ENCODE data around the gene TIMP2. TPM values are rescaled to one million over a fixed set of nuclear protein-coding genes. Genes with fewer than 3 reads are reported as not detected.

The TIMP2 gene
- total and polyA plus RNA-seq, 2 donors (not counting 3 experiments of a cell fraction or from before 2014, with no cell fraction given): 138 to 318 TPM

DNA sequence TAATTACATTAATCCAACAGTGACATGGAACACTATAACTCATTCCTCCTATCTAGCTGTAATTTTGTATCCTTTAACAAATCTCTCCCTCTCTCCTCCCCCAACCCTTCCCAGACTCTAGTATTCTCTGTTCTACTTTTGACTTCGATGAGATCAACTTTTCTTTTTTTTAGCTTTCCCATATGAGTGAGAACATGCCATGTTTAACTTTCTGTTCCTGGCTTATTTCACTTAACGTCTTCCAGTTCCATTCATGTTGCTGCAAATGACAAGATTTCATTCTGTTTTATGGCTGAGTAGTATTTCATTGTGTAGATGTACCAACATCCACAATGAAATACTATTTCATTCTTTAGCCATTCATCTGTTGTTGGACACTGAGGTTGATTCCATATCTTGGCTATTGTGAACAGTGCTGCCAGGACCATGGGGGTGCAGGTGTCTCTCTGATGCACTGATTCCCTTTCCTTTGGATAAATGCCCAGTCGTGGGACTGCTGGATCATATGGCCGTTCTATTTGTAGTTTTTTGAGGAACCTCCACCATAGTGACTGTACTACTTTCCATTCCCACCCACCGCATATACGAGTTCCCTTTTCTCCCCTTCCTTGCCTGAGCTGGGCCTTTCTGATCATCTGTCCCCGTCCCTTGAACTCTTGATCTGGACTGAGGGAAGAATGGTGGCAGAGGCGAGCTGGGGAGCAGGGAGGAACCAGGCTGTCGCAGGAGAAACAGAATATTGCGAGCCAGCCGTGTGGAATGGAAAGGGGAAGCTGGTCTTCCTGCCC is 14.5 kb downstream of the TIMP2 start:
- Histone ChIP-seq H3K79me2 (ENCODE audit: control insufficient read depth, insufficient read depth, low read length) (peaks cover 25% of the 10 kb centered on the region), H3K4me1 (ENCODE audit: control insufficient read depth, extremely low read depth, insufficient read depth, low read length) (peaks cover 1% of the 10 kb centered on the region), H3K9me3 (replicated peaks; ENCODE audit: control insufficient read depth, insufficient read depth, low read length) (no peaks in the 10 kb centered on the region), H3K27ac (ENCODE audit: insufficient read depth, low read depth, low read length) (no peak overlapping the region), H3K9me1 (replicated peaks; ENCODE audit: control insufficient read depth, extremely low read depth, insufficient read depth, low read length) (no peaks in the 10 kb centered on the region), H3K4me2 (ENCODE audit: insufficient read depth, low read length) (no peak overlapping the region), H3K27me3 (ENCODE audit: control insufficient read depth in 2 of 2, insufficient read depth in 2 of 2, low read length in 2 of 2) (no peaks in the 10 kb centered on the region), H3K4me3 (replicated peaks in 1 of 3; ENCODE audit: insufficient read depth in 1 of 3, low read depth in 1 of 3, low read length in 3 of 3) (no peak overlapping the region), H2AFZ (ENCODE audit: low read depth, low read length) (no peak overlapping the region), H4K20me1 (replicated peaks; ENCODE audit: control insufficient read depth, extremely low read depth, insufficient read depth, low read length) (no peaks in the 10 kb centered on the region), H3K9ac (replicated peaks; ENCODE audit: extremely low read depth, insufficient read depth, low read length) (no peak overlapping the region), H3K36me3 (ENCODE audit: control insufficient read depth in 2 of 2, extremely low read depth in 1 of 2, insufficient read depth in 2 of 2, low read length in 2 of 2) (peaks cover 0 to 4% of the 10 kb centered on the region in 2 experiments)
- intact Hi-C loops (cut with micrococcal nuclease): no loop called here
- TF ChIP-seq JUN (IDR thresholded peaks at IDR 0.05; ENCODE audit: borderline replicate concordance, insufficient read depth, insufficient read length, low read depth) (no peak), FOS (IDR thresholded peaks at IDR 0.05; ENCODE audit: borderline replicate concordance, insufficient read depth, low read length) (no peak), EZH2 (IDR thresholded peaks at IDR 0.05; ENCODE audit: borderline replicate concordance, low read depth, low read length, severe bottlenecking) (no peak), GATA2 (IDR thresholded peaks at IDR 0.05; ENCODE audit: insufficient read depth, insufficient read length, low read depth, low read length) (no peak), POLR2A (IDR thresholded peaks at IDR 0.05; ENCODE audit: low read depth, low read length) (no peak), MYC (IDR thresholded peaks at IDR 0.05; ENCODE audit: low read depth, low read length) (no peak), POLR2AphosphoS5 (IDR thresholded peaks at IDR 0.05; ENCODE audit: insufficient read depth, low read depth, low read length) (no peak)
- TF ChIP-seq, protein P1, sequence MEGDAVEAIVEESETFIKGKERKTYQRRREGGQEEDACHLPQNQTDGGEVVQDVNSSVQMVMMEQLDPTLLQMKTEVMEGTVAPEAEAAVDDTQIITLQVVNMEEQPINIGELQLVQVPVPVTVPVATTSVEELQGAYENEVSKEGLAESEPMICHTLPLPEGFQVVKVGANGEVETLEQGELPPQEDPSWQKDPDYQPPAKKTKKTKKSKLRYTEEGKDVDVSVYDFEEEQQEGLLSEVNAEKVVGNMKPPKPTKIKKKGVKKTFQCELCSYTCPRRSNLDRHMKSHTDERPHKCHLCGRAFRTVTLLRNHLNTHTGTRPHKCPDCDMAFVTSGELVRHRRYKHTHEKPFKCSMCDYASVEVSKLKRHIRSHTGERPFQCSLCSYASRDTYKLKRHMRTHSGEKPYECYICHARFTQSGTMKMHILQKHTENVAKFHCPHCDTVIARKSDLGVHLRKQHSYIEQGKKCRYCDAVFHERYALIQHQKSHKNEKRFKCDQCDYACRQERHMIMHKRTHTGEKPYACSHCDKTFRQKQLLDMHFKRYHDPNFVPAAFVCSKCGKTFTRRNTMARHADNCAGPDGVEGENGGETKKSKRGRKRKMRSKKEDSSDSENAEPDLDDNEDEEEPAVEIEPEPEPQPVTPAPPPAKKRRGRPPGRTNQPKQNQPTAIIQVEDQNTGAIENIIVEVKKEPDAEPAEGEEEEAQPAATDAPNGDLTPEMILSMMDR (IDR thresholded peaks at IDR 0.05; ENCODE audit: extremely low read depth in 1 of 2, insufficient read depth in 1 of 2, low read depth in 1 of 2, low read length in 2 of 2): no peak
- TF ChIP-seq, protein P2, sequence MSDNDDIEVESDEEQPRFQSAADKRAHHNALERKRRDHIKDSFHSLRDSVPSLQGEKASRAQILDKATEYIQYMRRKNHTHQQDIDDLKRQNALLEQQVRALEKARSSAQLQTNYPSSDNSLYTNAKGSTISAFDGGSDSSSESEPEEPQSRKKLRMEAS (IDR thresholded peaks at IDR 0.05; ENCODE audit: insufficient read depth, insufficient read length): no peak
- POLR2A ChIA-PET: no interaction called here
- dilution Hi-C loops (cut with MboI; ENCODE audit: extremely low pct_ligation_motif_present, low sequenced_read_pairs): no loop called here
- DNase-seq (ENCODE audit: low read depth, low spot score) (no peak), FAIRE-seq (no peak)
- CTCF ChIA-PET: interaction anchor here (1.3 kb wide), 1 partner anchor 45 kb away, joined by 5 read pairs; no protein-coding TSS in a partner anchor
- BruUV-seq (replicated peaks): no TSS peak
